ENCODE data around the gene DTX1. TPM values are rescaled to one million over a fixed set of nuclear protein-coding genes. Genes with fewer than 3 reads are reported as not detected.

DTX1 gene
- total RNA-seq, 1 donor from 2014 or later: 79.4 TPM

DNA sequence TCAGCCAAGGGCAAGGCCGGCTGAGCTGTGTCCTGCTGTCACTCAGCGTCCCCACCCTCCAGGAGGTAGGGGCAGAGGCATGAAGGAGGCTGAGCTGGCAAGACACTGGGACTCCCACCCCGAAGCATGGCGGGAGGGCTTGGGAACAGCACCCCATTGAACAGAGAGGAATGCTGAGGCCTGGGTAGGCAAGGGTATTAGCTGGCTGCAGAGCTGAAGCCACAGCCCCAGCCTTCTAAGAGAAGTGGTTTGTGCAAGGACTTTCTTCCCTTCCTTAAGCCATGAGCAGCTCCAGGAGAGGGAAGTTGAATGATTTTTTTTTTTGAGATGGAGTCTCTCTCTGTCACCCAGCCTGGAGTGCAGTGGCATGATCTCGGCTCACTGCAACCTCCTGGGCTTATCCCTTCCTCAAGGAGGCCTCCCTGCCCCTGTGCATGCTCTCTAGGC, 86.4 kb downstream of the DTX1 start:
- POLR2A ChIA-PET: interaction anchor here (1.1 to 2.0 kb wide), 5 partner anchors 9 to 165 kb away, joined by 4 to 14 read pairs (median 6); partner anchors contain the start of gene OAS2
- Mint-ChIP-seq H3K9me3 (no peaks in the 10 kb centered on the region), H3K27me3 (no peaks in the 10 kb centered on the region), H3K4me1 (peaks cover 25% of the 10 kb centered on the region), H3K36me3 (ENCODE audit: low read depth) (no peaks in the 10 kb centered on the region), H3K4me3 (peak overlapping the region; percentile 19), H3K27ac (peak overlapping the region; percentile 88)
- intact Hi-C loops (cut with micrococcal nuclease): loop anchor here (1.0 kb wide), 1 partner anchor 10 kb away; no protein-coding TSS in a partner anchor
- ATAC-seq (ENCODE audit: low read depth) (no peak), DNase-seq (no peak)
- CTCF ChIA-PET: interaction anchor here (1.0 to 1.4 kb wide), 2 partner anchors 10 to 32 kb away, joined by 3 to 10 read pairs; no protein-coding TSS in a partner anchor
- no peak for TF ChIP-seq CTCF (IDR thresholded peaks at IDR 0.05)

DNA sequence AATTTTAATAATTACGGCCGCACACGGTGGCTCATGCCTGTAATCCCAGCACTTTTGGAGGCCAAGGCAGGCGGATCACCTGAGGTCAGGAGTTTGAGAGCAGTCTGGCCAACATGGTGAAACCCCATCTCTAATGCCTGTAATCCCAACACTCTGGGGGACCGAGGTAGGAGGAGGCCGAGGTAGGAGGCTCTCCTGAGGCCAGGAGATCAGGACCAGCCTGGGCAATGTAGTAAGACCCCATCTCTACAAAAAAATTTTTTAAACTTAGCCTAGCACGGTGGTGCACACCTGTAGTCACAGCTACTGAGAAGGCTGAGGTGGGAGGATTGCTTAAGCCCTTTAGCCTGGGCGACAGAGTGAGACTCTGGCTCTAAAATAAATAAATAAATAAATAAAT, 87.4 kb downstream of the DTX1 start:
- ATAC-seq (ENCODE audit: low read depth) (no peak), DNase-seq (no peak)
- intact Hi-C loops (cut with micrococcal nuclease): no loop called here
- Mint-ChIP-seq H3K27me3 (no peaks in the 10 kb centered on the region), H3K4me1 (peaks cover 25% of the 10 kb centered on the region), H3K9me3 (no peaks in the 10 kb centered on the region), H3K4me3 (no peak overlapping the region), H3K36me3 (ENCODE audit: low read depth) (no peaks in the 10 kb centered on the region), H3K27ac (no peak overlapping the region)
- CTCF ChIA-PET: no interaction called here
- TF ChIP-seq CTCF (IDR thresholded peaks at IDR 0.05): no peak
- POLR2A ChIA-PET: no interaction called here

GRCh38 chr12:113144806-113145205, 88.3 kb downstream of the DTX1 start:
- peaks cover 25% of the 10 kb centered on the region for H3K4me1 Mint-ChIP-seq
- ATAC-seq (ENCODE audit: low read depth) (no peak), DNase-seq (no peak)
- ChIA-PET POLR2A (no interaction called here), CTCF (no interaction called here)
- H3K9me3 Mint-ChIP-seq: no peaks in the 10 kb centered on the region
- H3K36me3 Mint-ChIP-seq (ENCODE audit: low read depth): no peaks in the 10 kb centered on the region
- no peaks in the 10 kb centered on the region for H3K27me3 Mint-ChIP-seq
- H3K4me3 Mint-ChIP-seq: no peak overlapping the region
- H3K27ac Mint-ChIP-seq: no peak overlapping the region
- no peak for TF ChIP-seq CTCF (IDR thresholded peaks at IDR 0.05)
- intact Hi-C loops (cut with micrococcal nuclease): no loop called here

- ChIA-PET POLR2A (interaction anchor here (0.7 kb wide), 1 partner anchor 245 kb away, joined by 5 read pairs; no protein-coding TSS in a partner anchor), CTCF (no interaction called here)
- no peaks in the 10 kb centered on the region for H3K27me3 Mint-ChIP-seq
Measured at GRCh38 chr12:113145720-113146551, 89.4 kb downstream of the DTX1 start.

More at GRCh38 chr12:113145720-113146551, 89.4 kb downstream of the DTX1 start:
- intact Hi-C loops (cut with micrococcal nuclease): no loop called here
- Mint-ChIP-seq H3K9me3 (no peaks in the 10 kb centered on the region), H3K36me3 (ENCODE audit: low read depth) (no peaks in the 10 kb centered on the region), H3K27ac (no peak overlapping the region), H3K4me1 (peaks cover 21% of the 10 kb centered on the region), H3K4me3 (no peak overlapping the region)
- no peak for DNase-seq
- no peak for TF ChIP-seq CTCF (IDR thresholded peaks at IDR 0.05)
- no peak for ATAC-seq (ENCODE audit: low read depth)

All from activated B cell treated with CpG ODN at 0.5 μM for 24 hours (primary cell).